Stomach (tissue), 4 donors: ENCODE measurements around the gene CELSR1.

ENCODE experiments used
- CTCF ChIP-seq, 7 experiments: fragments of 450-650 bp in 4 of 7; fragments of 200-600 bp in 3 of 7; sonication (generic) in 3 of 7; IDR thresholded peaks; one replicate each; pipeline ENCODE4 v1.5.1; 2016 to 2019; ENCODE audit warnings: antibody characterized with exemption in 7 of 7, control low read depth in 2 of 7, mild to moderate bottlenecking in 1 of 7
- POLR2A ChIP-seq, 4 donors: fragments of 450-650 bp; IDR thresholded peaks; one replicate each; pipeline ENCODE4 v1.6.1; 2016; ENCODE audit warnings: antibody characterized with exemption in 4 of 4, control low read depth in 2 of 4, mild to moderate bottlenecking in 1 of 4, moderate library complexity in 1 of 4
- POLR2AphosphoS5 ChIP-seq, 3 donors: sonication (generic); formaldehyde crosslinking; IDR thresholded peaks; one replicate each; pipeline ENCODE4 v1.6.1; 2016; ENCODE audit warnings: antibody characterized with exemption in 3 of 3

GRCh38 chr22:46569848-46570695, 32.7 kb upstream of the CELSR1 start:
- TF ChIP-seq POLR2AphosphoS5 (IDR thresholded peaks at IDR 0.05) (no peak), POLR2A (IDR thresholded peaks at IDR 0.05) (no peak), CTCF (IDR thresholded peaks at IDR 0.05) (no peak)
